Measurements from ENCODE around the gene MAN1A1. TPM values are rescaled to one million over a fixed set of nuclear protein-coding genes. Genes with fewer than 3 reads are reported as not detected.
A peak's percentile ranks its signal among the peaks of the same experiment; 100 is the strongest.

MAN1A1 gene
- 5.9 and 11.4 TPM in 2 replicates for total RNA-seq (2012; rRNA removed)
- 4.6 and 6.4 TPM in 2 replicates for polyA plus RNA-seq (2012; rRNA removed)
- 2.0 and 3.3 TPM in 2 replicates for polyA plus RNA-seq (2012; cell fraction: cytosol; rRNA removed)
- 1.3 and 2.6 TPM in 2 replicates for polyA plus RNA-seq (2012; cell fraction: nucleus; rRNA removed; ENCODE audit: low replicate concordance)
- percentile 76 among the genes with signal in this experiment for Bru-seq, nascent RNA
- BruChase-seq, experiment 1, labeled RNA remaining after a 6-hour chase, result percentile 64 among the genes with signal in this experiment
- percentile 65 among the genes with signal in this experiment for BruChase-seq, experiment 2, labeled RNA remaining after a 2-hour chase
- long read RNA-seq, full-length matches to known transcripts, result 24 of 49 reads
- long read RNA-seq, partial matches to known transcripts, result 22 of 49 reads
- long read RNA-seq, other reads (novel, unspliced or antisense), result 3 of 49 reads

- Histone ChIP-seq H2BK20ac (ENCODE audit: low read depth, low read length) (no peak within 1 kb of the TSS), H3K14ac (replicated peaks; ENCODE audit: low read depth, low read length) (peak within 1 kb of the TSS; percentile 52; the same call in 1 of the 2 replicates), H3K9ac (ENCODE audit: low read depth, low read length) (peak within 1 kb of the TSS; percentile 83), H3K18ac (ENCODE audit: low read depth, low read length) (peak within 1 kb of the TSS; percentile 40), H3K23ac (ENCODE audit: low read depth, low read length) (peak within 1 kb of the TSS; percentile 86), H2AK9ac (replicated peaks; ENCODE audit: low read depth, low read length, poor library complexity) (peak within 1 kb of the TSS; percentile 77), H3K79me1 (ENCODE audit: low read depth in 1 of 2, low read length in 2 of 2) (peaks cover 5 to 16% of the 10 kb centered on the region in 2 experiments; a peak in 3 of 4 replicates), H4K91ac (ENCODE audit: insufficient read depth, low read depth, low read length) (peak within 1 kb of the TSS; percentile 75; the same call in 1 of the 2 replicates), H3K4me3 (ENCODE audit: insufficient read depth, low read depth, low read length) (peak within 1 kb of the TSS; percentile 98), H3K4me1 (ENCODE audit: control insufficient read depth, insufficient read depth, low read length) (peaks cover 5% of the 10 kb centered on the region; the same call in 1 of the 2 replicates), H3K4ac (ENCODE audit: low read depth, low read length) (peak within 1 kb of the TSS; percentile 65; the same call in 1 of the 2 replicates), H3K9me3 (ENCODE audit: control insufficient read depth, insufficient read depth, low read length) (no peaks in the 10 kb centered on the region), H2AFZ (replicated peaks; ENCODE audit: low read length, poor library complexity) (peak within 1 kb of the TSS; percentile 98), H2BK15ac (ENCODE audit: low read depth, low read length) (no peak within 1 kb of the TSS), H4K5ac (ENCODE audit: low read depth, low read length) (peak within 1 kb of the TSS; percentile 76; the same call in 1 of the 2 replicates), H2BK5ac (ENCODE audit: low read depth, low read length, poor library complexity, severe bottlenecking) (peak within 1 kb of the TSS; percentile 35), H4K20me1 (ENCODE audit: insufficient read depth, low read length) (no peaks in the 10 kb centered on the region), H2AK5ac (ENCODE audit: low read depth, low read length) (no peak within 1 kb of the TSS), H3K27ac (ENCODE audit: insufficient read depth, low read length) (peak within 1 kb of the TSS; percentile 75), H3K27me3 (ENCODE audit: control insufficient read depth, insufficient read depth, low read length) (no peaks in the 10 kb centered on the region), H3K36me3 (ENCODE audit: control insufficient read depth, insufficient read depth, low read length) (no peaks in the 10 kb centered on the region), H3K56ac (ENCODE audit: extremely low read depth, insufficient read depth, low read length) (peak within 1 kb of the TSS; percentile 22; the same call in 1 of the 2 replicates), H3K9me1 (ENCODE audit: insufficient read depth, low read length) (no peaks in the 10 kb centered on the region; the same call in 1 of the 2 replicates), H2BK120ac (ENCODE audit: low read depth, low read length) (peak within 1 kb of the TSS; percentile 46; the same call in 1 of the 2 replicates), H4K8ac (ENCODE audit: low read depth in 2 of 2, low read length in 2 of 2) (peak within 1 kb of the TSS in 1 of 2 experiments; percentile 34; a peak in 1 of 4 replicates), H3K4me2 (ENCODE audit: low read depth, low read length) (peak within 1 kb of the TSS; percentile 84)
- ChIA-PET CTCF (interaction anchor here (0.9 to 1.3 kb wide), 6 partner anchors 12 to 1691 kb away, joined by 3 to 9 read pairs (median 4); no protein-coding TSS in a partner anchor), POLR2A (ENCODE audit: unreplicated experiment) (interaction anchor here (0.7 kb wide), 1 partner anchor 218 kb away, joined by 3 read pairs; no protein-coding TSS in a partner anchor)
- intact Hi-C loops (cut with micrococcal nuclease) (loop anchor here (1.0 to 10.0 kb wide), 12 partner anchors 87 to 1985 kb away; partner anchors contain the start of gene TBC1D32), in situ Hi-C loops (cut with MboI; ENCODE audit: low sequenced_read_pairs) (loop anchor here (5.0 kb wide), 1 partner anchor 197 kb away; no protein-coding TSS in a partner anchor), dilution Hi-C loops (cut with HindIII; ENCODE audit: low sequenced_read_pairs, unreplicated experiment) (no loop called here)
- ATAC-seq (ENCODE audit: low read depth) (peak; percentile 94), DNase-seq (peak; percentile 66)
- WGBS, 2 experiments (ENCODE audit: extremely low coverage in 2 of 2, insufficient read length in 1 of 2), result 1% methylated on average over 40 of the region's 103 CpGs; no CpG with 5 or more reads in 1 of the 2 experiments
- no TSS peak for BruUV-seq (replicated peaks)
- TF ChIP-seq POLR2A (IDR thresholded peaks at IDR 0.05; ENCODE audit: low read depth, low read length), result peak; percentile 57; the same call in 1 of the 2 replicates
- peak; percentile 78; the same call in 1 of the 2 replicates for TF ChIP-seq MAZ (IDR thresholded peaks at IDR 0.05; ENCODE audit: borderline replicate concordance, low read depth, low read length)
- no peak for TF ChIP-seq MAFK (IDR thresholded peaks at IDR 0.05; ENCODE audit: low read depth, low read length)
- TF ChIP-seq MXI1 (IDR thresholded peaks at IDR 0.05; ENCODE audit: borderline replicate concordance, low read depth, low read length), result peak; percentile 35; the same call in 1 of the 2 replicates
- TF ChIP-seq USF2 (IDR thresholded peaks at IDR 0.05; ENCODE audit: low read depth, low read length), result 0 out of 2 replicates have a peak, but pooled peaks have one; percentile 5
- no peak for TF ChIP-seq NFE2L2 (IDR thresholded peaks at IDR 0.05; ENCODE audit: low read depth, low read length)
Observed at GRCh38 chr6:119349361-119350201, at the start of gene MAN1A1. Gene MAN1A1 (minus strand): TSS chr6:119349761. CDS start chr6:119349065, 696 bp downstream.
